PC-9 (cell line): ENCODE measurements around the gene DGCR6L. TPM values are rescaled to one million over a fixed set of nuclear protein-coding genes. Genes with fewer than 3 reads are reported as not detected.
A peak's percentile ranks its signal among the peaks of the same experiment; 100 is the strongest.
"Not testable (repeated sequence)": the region's sequence is repeated elsewhere in the genome, so short reads cannot be mapped to it uniquely, and the experiment has no call there.

Experiments used
- BruUV-seq: library from RNA; stranded (reverse); fragments of 400-500 nt; replicated peaks from 2 replicates; lab custom pipeline; 2021; lab: Mats Ljungman, UMichigan
- CTCF ChIA-PET: fragments of 300-600 bp; sonication (Branson Sonifier 250); formaldehyde crosslinking; loops from one replicate; lab custom pipeline; 2022; ENCODE audit warnings: antibody characterized with exemption; lab: Charles Lee
- POLR2A ChIA-PET: fragments of 300-600 bp; sonication (Branson Sonifier 250); formaldehyde crosslinking; loops from one replicate; lab custom pipeline; 2022; ENCODE audit warnings: antibody characterized with exemption; ENCODE audit not compliant: unreplicated experiment; lab: Charles Lee
- DNase-seq, 2 experiments: peaks; one replicate each; pipeline versions ENCODE4 v3.0.0 to v3.0.0-alpha.2; 2015 to 2022; ENCODE audit warnings: mixed read lengths in 1 of 2
- H2AFZ ChIP-seq: fragments of 200-600 bp; sonication (generic); 2 replicates; pipeline ENCODE4 v1.8.1; 2017; ENCODE audit warnings: antibody characterized with exemption
- H3F3A ChIP-seq: fragments of 200-600 bp; sonication (generic); 2 replicates; pipeline ENCODE4 v1.8.1; 2017; ENCODE audit warnings: antibody characterized with exemption, mild to moderate bottlenecking, low read depth; ENCODE audit not compliant: insufficient read depth
- H3K27ac ChIP-seq: fragments of 200-600 bp; sonication (generic); 2 replicates; pipeline ENCODE4 v1.6.1; 2016; ENCODE audit warnings: mixed run types
- H3K27me3 ChIP-seq: fragments of 200-600 bp; sonication (generic); 2 replicates; pipeline ENCODE4 v1.6.1; 2016; ENCODE audit warnings: low read depth, mixed run types; ENCODE audit not compliant: insufficient read depth
- H3K36me3 ChIP-seq: fragments of 200-600 bp; sonication (generic); 2 replicates; pipeline ENCODE4 v1.6.1; 2016; ENCODE audit warnings: low read depth, mixed run types
- H3K4me1 ChIP-seq: fragments of 200-600 bp; sonication (generic); replicated peaks from 2 replicates; pipeline ENCODE4 v1.6.1; 2016; ENCODE audit warnings: mixed run types; ENCODE audit not compliant: insufficient read depth
- H3K4me2 ChIP-seq: fragments of 200-600 bp; sonication (generic); 2 replicates; pipeline ENCODE4 v1.6.1; 2017; ENCODE audit warnings: mixed run types
- H3K4me3 ChIP-seq: fragments of 200-600 bp; sonication (generic); 2 replicates; pipeline ENCODE4 v1.6.1; 2016; ENCODE audit warnings: mixed run types
- H3K79me2 ChIP-seq: fragments of 200-600 bp; sonication (generic); 2 replicates; pipeline ENCODE4 v1.6.1; 2017; ENCODE audit warnings: low read depth, mixed run types
- H3K9me2 ChIP-seq: fragments of 200-600 bp; sonication (generic); 2 replicates; pipeline ENCODE4 v1.8.1; 2017; ENCODE audit warnings: mild to moderate bottlenecking; ENCODE audit not compliant: insufficient read depth
- H3K9me3 ChIP-seq: fragments of 200-600 bp; sonication (generic); 2 replicates; pipeline ENCODE4 v1.8.1; 2016; ENCODE audit warnings: low read depth; ENCODE audit not compliant: insufficient read depth
- H4K20me1 ChIP-seq: fragments of 200-600 bp; sonication (generic); 2 replicates; pipeline ENCODE4 v1.8.1; 2017; ENCODE audit not compliant: insufficient read depth
- CTCF ChIP-seq: fragments of 200-600 bp; sonication (generic); conservative IDR thresholded peaks from 2 replicates; pipeline ENCODE4 v1.6.1; 2017; ENCODE audit warnings: mixed run types, antibody characterized with exemption, mild to moderate bottlenecking, moderate library complexity
- EZH2 ChIP-seq: fragments of 200-600 bp; sonication (generic); IDR thresholded peaks from 2 replicates; pipeline ENCODE4 v1.8.0; 2017; ENCODE audit warnings: antibody characterized with exemption, low read depth
- intact Hi-C: fragments of 100-400 bp; cut with micrococcal nuclease; formaldehyde crosslinking; loops from one replicate; pipeline ENCODE4 v1.10.0; 2022; ENCODE audit not compliant: unreplicated experiment
- total RNA-seq: library from RNA; stranded (reverse); gene quantifications from 2 replicates; pipeline ENCODE4 v1.2.3, GENCODE V29; 2021

Gene DGCR6L
- total RNA-seq, 1 experiment from 2014 or later = 37.6 TPM

- H3K9me3 ChIP-seq, H3K79me2 ChIP-seq, BruUV-seq, CTCF ChIA-PET, H3K27ac ChIP-seq, DNase-seq, H4K20me1 ChIP-seq, H3K36me3 ChIP-seq, H3K27me3 ChIP-seq, H2AFZ ChIP-seq, H3F3A ChIP-seq, H3K4me2 ChIP-seq, H3K9me2 ChIP-seq, intact Hi-C loops, POLR2A ChIA-PET, H3K4me1 ChIP-seq, H3K4me3 ChIP-seq: not testable (repeated sequence)
These were observed 5.7 kb downstream of the DGCR6L start for GRCh38 chr22:20314206-20314605.

GRCh38 chr22:20313306-20314077 is 6.4 kb downstream of the DGCR6L start:
- H3K9me3 ChIP-seq, H3F3A ChIP-seq, H3K4me1 ChIP-seq, H3K4me2 ChIP-seq, H3K27ac ChIP-seq, H3K9me2 ChIP-seq, H4K20me1 ChIP-seq, POLR2A ChIA-PET, intact Hi-C loops, DNase-seq, H3K4me3 ChIP-seq, CTCF ChIA-PET, H3K79me2 ChIP-seq, BruUV-seq, H2AFZ ChIP-seq, H3K36me3 ChIP-seq, H3K27me3 ChIP-seq: not testable (repeated sequence)
- peak; percentile 35; the same call in 1 of the 2 replicates for TF ChIP-seq CTCF

- TF ChIP-seq CTCF = no peak
- no peak for TF ChIP-seq EZH2
- Histone ChIP-seq H3K9me3 (no peaks in the 10 kb centered on the region), H3K9me2 (no peaks in the 10 kb centered on the region), H3K4me3 (no peak overlapping the region), H3K36me3 (no peaks in the 10 kb centered on the region), H3K27ac (no peak overlapping the region), H3K27me3 (no peaks in the 10 kb centered on the region), H3F3A (no peaks in the 10 kb centered on the region), H3K79me2 (no peaks in the 10 kb centered on the region), H3K4me1 (no peaks in the 10 kb centered on the region), H3K4me2 (no peak overlapping the region), H2AFZ (no peak overlapping the region), H4K20me1 (no peaks in the 10 kb centered on the region)
- no peak for DNase-seq
- intact Hi-C loops = no loop called here
- BruUV-seq = no TSS peak
- POLR2A ChIA-PET = no interaction called here
- CTCF ChIA-PET = no interaction called here
These were observed 7.3 kb downstream of the DGCR6L start for GRCh38 chr22:20312396-20313191.

- H3K27ac ChIP-seq, H3K9me2 ChIP-seq, H3K4me1 ChIP-seq, DNase-seq, H3K4me3 ChIP-seq, H3K79me2 ChIP-seq, H3K9me3 ChIP-seq, H4K20me1 ChIP-seq, POLR2A ChIA-PET, intact Hi-C loops, BruUV-seq, H3K4me2 ChIP-seq, H2AFZ ChIP-seq, H3K27me3 ChIP-seq, H3K36me3 ChIP-seq, H3F3A ChIP-seq, CTCF ChIA-PET: not testable (repeated sequence)
These were observed 8.4 kb downstream of the DGCR6L start for GRCh38 chr22:20311249-20312062.

GRCh38 chr22:20310773-20311172 is 9.1 kb downstream of the DGCR6L start:
- H4K20me1 ChIP-seq, H2AFZ ChIP-seq, H3K79me2 ChIP-seq, H3F3A ChIP-seq, BruUV-seq, POLR2A ChIA-PET, H3K27ac ChIP-seq, H3K9me3 ChIP-seq, H3K36me3 ChIP-seq, H3K9me2 ChIP-seq, H3K4me2 ChIP-seq, H3K4me1 ChIP-seq, DNase-seq, H3K27me3 ChIP-seq, H3K4me3 ChIP-seq, CTCF ChIA-PET, intact Hi-C loops: not testable (repeated sequence)
